Measurements from ENCODE around the gene RHEX. TPM values are rescaled to one million over a fixed set of nuclear protein-coding genes. Genes with fewer than 3 reads are reported as not detected.
A peak's percentile ranks its signal among the peaks of the same experiment; 100 is the strongest.

Gene RHEX
- total and polyA plus RNA-seq, 2 donors (not counting 1 experiment from before 2014, with no cell fraction given): 1.8 to 12.8 TPM

DNA sequence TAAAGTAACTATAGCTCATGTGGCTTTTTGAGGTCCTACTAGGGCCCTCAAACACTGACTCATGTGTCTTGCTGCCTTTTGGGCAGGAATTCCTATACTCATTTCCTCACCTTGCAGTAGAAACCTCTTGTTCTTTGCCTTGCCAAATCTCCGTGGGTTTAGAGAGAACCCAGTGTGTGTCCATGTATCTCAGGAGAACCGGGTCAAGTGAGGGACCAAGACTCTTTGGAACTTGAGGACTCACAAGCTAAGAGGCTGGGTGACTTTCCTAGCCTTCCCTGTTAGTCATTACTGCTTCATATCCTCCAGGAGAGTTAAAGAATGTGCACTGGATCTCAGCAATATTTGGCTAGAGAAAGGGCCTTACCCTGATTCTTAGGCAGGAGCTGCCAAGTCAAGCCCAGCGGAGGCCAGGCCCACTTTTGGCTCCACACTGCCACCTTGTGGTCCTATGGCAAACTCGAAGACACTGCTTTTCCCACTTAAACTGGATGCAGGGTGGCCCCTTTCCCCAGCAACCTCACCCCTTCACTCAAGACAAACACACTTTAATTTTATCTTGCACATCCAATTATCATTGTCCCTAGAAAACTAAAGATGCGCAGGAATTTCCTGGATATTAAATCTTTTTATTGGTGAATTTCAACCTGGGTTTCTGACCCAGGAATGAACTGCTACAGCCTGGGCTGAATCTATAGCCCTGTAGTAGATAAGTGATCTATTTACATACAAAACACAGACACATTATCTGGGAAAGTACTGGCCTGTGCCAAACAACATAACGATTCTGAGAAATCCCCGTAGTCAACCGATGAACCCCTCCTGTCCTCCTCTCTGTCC lies 53.6 kb downstream of the RHEX start:
- WGBS (ENCODE audit: insufficient coverage): 47% methylated on average over 4 of the region's 8 CpGs

More for the DNA sequence above, 53.6 kb downstream of the RHEX start:
- H3K36me3 ChIP-seq (replicated peaks in 1 of 2; ENCODE audit: control extremely low read depth in 1 of 2, control insufficient read depth in 1 of 2, extremely low read depth in 1 of 2, insufficient read depth in 2 of 2, low read length in 1 of 2): no peaks in the 10 kb centered on the region
- H3K4me1 ChIP-seq (ENCODE audit: control insufficient read depth in 2 of 2, insufficient read depth in 2 of 2, low read length in 2 of 2): peaks cover 12% of the 10 kb centered on the region in 2 donors
- peak overlapping the region; percentile 60 for H3K27ac Mint-ChIP-seq
- intact Hi-C loops (cut with micrococcal nuclease): loop anchor here (1.0 to 2.0 kb wide), 5 partner anchors 94 to 315 kb away; no protein-coding TSS in a partner anchor
- H3K27me3 ChIP-seq (replicated peaks in 1 of 4; ENCODE audit: control extremely low read depth in 1 of 4, control insufficient read depth in 3 of 4, insufficient read depth in 4 of 4, low read length in 3 of 4): no peaks in the 10 kb centered on the region
- no peaks in the 10 kb centered on the region for H3K27me3 Mint-ChIP-seq
- POLR2A ChIA-PET: interaction anchor here (1.0 to 1.9 kb wide), 2 partner anchors 55 to 76 kb away, joined by 4 to 15 read pairs; no protein-coding TSS in a partner anchor
- no peak overlapping the region for H3K4me3 ChIP-seq (ENCODE audit: control extremely low read depth in 1 of 5, extremely low read depth in 1 of 5, insufficient read depth in 1 of 5, low read depth in 2 of 5, low read length in 4 of 5)
- H3K4me3 Mint-ChIP-seq: no peak overlapping the region
- H2AFZ ChIP-seq (ENCODE audit: insufficient read depth, low read depth, low read length, poor library complexity, severe bottlenecking): peak overlapping the region; percentile 36
- ATAC-seq (ENCODE audit: low read depth) (peak; percentile 92), DNase-seq (peak; percentile 88)
- CTCF ChIA-PET: interaction anchor here (0.5 to 16.1 kb wide), 34 partner anchors 9 to 506 kb away, joined by 3 to 682 read pairs (median 5); partner anchors contain the start of genes CTSE and RAB29
- no peak overlapping the region for H3K27ac ChIP-seq (ENCODE audit: low read length in 2 of 2)
- no peak for TF ChIP-seq EZH2 (IDR thresholded peaks at IDR 0.05; ENCODE audit: borderline replicate concordance, insufficient read depth, low read depth, low read length, poor library complexity, severe bottlenecking)
- TF ChIP-seq, protein P1, sequence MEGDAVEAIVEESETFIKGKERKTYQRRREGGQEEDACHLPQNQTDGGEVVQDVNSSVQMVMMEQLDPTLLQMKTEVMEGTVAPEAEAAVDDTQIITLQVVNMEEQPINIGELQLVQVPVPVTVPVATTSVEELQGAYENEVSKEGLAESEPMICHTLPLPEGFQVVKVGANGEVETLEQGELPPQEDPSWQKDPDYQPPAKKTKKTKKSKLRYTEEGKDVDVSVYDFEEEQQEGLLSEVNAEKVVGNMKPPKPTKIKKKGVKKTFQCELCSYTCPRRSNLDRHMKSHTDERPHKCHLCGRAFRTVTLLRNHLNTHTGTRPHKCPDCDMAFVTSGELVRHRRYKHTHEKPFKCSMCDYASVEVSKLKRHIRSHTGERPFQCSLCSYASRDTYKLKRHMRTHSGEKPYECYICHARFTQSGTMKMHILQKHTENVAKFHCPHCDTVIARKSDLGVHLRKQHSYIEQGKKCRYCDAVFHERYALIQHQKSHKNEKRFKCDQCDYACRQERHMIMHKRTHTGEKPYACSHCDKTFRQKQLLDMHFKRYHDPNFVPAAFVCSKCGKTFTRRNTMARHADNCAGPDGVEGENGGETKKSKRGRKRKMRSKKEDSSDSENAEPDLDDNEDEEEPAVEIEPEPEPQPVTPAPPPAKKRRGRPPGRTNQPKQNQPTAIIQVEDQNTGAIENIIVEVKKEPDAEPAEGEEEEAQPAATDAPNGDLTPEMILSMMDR (IDR thresholded peaks at IDR 0.05): peak; percentile 94
- H3K4me2 ChIP-seq (replicated peaks; ENCODE audit: low read depth, low read length, poor library complexity, severe bottlenecking): no peak overlapping the region
- no peaks in the 10 kb centered on the region for H4K20me1 ChIP-seq (ENCODE audit: control insufficient read depth, insufficient read depth, low read length, poor library complexity, severe bottlenecking)
- peaks cover 28% of the 10 kb centered on the region for H3K4me1 Mint-ChIP-seq
- no peaks in the 10 kb centered on the region for H3K9me3 ChIP-seq (ENCODE audit: control extremely low read depth in 1 of 3, control insufficient read depth in 2 of 3, insufficient read depth in 1 of 3, low read length in 2 of 3)
- no peaks in the 10 kb centered on the region for H3K9me3 Mint-ChIP-seq (ENCODE audit: insufficient read depth)
- H3K9ac ChIP-seq (ENCODE audit: low read length): no peak overlapping the region
- H3K79me2 ChIP-seq (ENCODE audit: control insufficient read depth, insufficient read depth, low read length): no peaks in the 10 kb centered on the region
